Thoracic aorta (tissue), 2 donors: ENCODE measurements around the gene HOXA5. TPM values are rescaled to one million over a fixed set of nuclear protein-coding genes. Genes with fewer than 3 reads are reported as not detected.

Experiments
- total RNA-seq, 2 donors: library from RNA; depleted of rRNA; stranded (reverse); fragments of >200 nt; gene quantifications; one replicate each; pipeline versions ENCODE4 v1.1.0 to v1.2.3, GENCODE V29; 2016

HOXA5 gene
- total RNA-seq, 2 donors from 2014 or later: 0.35 to 1.2 TPM

Other genes with a start within 250 kb of the HOXA5 start
- 1 to 10 TPM in 1 of 2 donors, not detected in 1; 3.1 TPM for gene HOXA1, start 47.7 kb downstream of the HOXA5 start, total RNA-seq
- gene HOXA2, start 41.0 kb downstream of the HOXA5 start, total RNA-seq: 1 to 10 TPM; 3.4 to 4.6 TPM
- 1 to 10 TPM; 3.7 to 6.1 TPM for gene HOXA4, start 12.9 kb downstream of the HOXA5 start, total RNA-seq
- gene HOXA6, start 4.1 kb upstream of the HOXA5 start, total RNA-seq: not detected
- 10 to 100 TPM in 1 of 2 donors, 1 to 10 TPM in 1; 6.5 to 29.3 TPM for gene HOXA3, start 8.9 kb upstream of the HOXA5 start, total RNA-seq
- under 1 TPM; 0.28 to 0.54 TPM for gene HOXA7, start 13.0 kb upstream of the HOXA5 start, total RNA-seq
- gene HOXA9, start 21.9 kb upstream of the HOXA5 start, total RNA-seq: not detected
- gene HOXA10, start 30.6 kb upstream of the HOXA5 start, total RNA-seq: under 1 TPM in 1 of 2 donors, not detected in 1; 0.81 TPM
- gene HOXA11, start 41.6 kb upstream of the HOXA5 start, total RNA-seq: 1 to 10 TPM in 1 of 2 donors, under 1 TPM in 1; 0.28 to 3.7 TPM
- under 1 TPM in 1 of 2 donors, not detected in 1; 0.14 TPM for gene HOXA13, start 56.4 kb upstream of the HOXA5 start, total RNA-seq
- not detected for gene EVX1, start 99.1 kb upstream of the HOXA5 start, total RNA-seq